DOHH2 (cell line): ENCODE data around the gene EPAS1.

Experiments
- CTCF ChIP-seq: fragments of 200-600 bp; sonication (generic); IDR thresholded peaks from one replicate; pipeline ENCODE4 v1.5.1; 2014; ENCODE audit warnings: antibody characterized with exemption, mild to moderate bottlenecking, low read depth, low read length; ENCODE audit not compliant: poor library complexity, severe bottlenecking
- EZH2phosphoT487 ChIP-seq: fragments of 200-600 bp; sonication (generic); IDR thresholded peaks from 2 replicates; pipeline ENCODE4 v1.6.1; 2017; ENCODE audit warnings: borderline replicate concordance, mild to moderate bottlenecking, antibody characterized with exemption, low read length, moderate library complexity, mixed read lengths

- TF ChIP-seq CTCF (no peak), EZH2phosphoT487 (no peak)
Observed at GRCh38 chr2:46308081-46308480, 10.9 kb downstream of the EPAS1 start.
